ENCODE data around the gene OXCT1.
"Not testable (repeated sequence)": the region's sequence is repeated elsewhere in the genome, so short reads cannot be mapped to it uniquely, and the experiment has no call there.

OXCT1 gene

DNA sequence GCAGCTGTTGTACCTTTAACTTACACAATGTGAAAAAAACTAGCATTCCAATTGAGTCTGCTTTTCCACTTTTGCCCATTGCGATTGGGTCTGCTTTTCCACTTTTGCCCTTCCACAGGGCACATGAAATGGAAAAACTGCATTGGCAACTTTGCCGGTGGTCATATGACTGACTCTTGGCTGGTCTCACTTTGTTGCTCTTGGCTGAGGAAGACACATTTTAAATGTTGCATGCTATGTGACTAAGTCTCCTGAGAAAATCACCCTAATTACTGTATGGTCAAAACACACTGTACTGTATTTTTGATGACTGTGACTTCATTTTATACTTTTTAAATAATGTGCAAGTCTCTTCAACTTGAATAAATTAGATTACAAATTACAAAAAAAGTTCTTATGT, 1.6 kb upstream of the OXCT1 start:
- DNase-seq, result no peak

DNA sequence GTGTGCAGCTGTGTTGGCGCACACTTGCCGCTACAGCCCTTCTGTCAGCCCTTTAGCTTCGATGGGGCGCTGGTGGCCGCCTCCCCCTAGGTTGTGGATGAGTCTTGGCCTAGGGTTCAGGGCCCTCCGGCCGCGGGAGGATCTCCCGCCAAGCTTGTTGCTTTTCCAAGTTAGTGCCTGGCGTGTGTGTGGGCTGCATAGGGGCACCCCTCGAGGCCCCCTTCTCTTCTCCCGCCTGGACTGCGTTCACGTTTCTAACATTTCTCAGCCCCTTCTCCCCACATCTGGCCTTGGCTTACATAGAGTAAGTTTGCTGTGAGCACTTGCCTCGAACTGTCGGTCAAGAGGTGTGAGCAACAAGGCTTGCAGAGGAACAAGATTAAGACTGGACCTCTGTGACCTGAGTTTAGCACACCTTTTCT, 413 bp upstream of the OXCT1 start:
- DNase-seq, result no peak

DNA sequence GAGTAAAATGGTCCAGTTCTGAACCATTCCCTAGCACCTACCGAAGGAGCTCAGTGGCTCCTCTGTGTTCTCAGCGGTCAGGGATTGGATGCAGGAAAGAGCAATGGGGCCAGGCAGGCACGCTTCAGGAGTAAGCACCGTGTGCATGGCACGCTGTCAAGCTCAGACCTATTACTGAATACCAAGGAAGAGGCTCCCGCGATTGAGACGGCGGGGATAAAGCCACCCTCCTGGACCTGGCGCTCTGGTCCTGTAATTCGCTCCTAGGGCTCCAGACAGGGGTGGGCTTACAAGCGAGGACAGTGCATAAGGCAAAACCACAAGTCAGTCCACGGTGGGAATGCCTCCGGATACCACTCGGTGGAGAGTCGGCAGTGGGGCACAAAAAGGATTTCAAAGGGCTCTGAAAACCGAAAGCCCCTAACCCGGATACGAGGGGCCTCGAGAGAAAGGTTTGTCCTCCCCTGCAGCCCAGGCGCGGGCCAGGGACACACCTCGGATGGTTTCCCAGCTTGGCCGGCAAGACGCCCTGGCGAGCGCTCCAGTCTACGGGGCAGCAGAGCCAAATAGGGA, 988 bp downstream of the OXCT1 start:
- peak in 1 of 2 donors; percentile 32 for DNase-seq

DNA sequence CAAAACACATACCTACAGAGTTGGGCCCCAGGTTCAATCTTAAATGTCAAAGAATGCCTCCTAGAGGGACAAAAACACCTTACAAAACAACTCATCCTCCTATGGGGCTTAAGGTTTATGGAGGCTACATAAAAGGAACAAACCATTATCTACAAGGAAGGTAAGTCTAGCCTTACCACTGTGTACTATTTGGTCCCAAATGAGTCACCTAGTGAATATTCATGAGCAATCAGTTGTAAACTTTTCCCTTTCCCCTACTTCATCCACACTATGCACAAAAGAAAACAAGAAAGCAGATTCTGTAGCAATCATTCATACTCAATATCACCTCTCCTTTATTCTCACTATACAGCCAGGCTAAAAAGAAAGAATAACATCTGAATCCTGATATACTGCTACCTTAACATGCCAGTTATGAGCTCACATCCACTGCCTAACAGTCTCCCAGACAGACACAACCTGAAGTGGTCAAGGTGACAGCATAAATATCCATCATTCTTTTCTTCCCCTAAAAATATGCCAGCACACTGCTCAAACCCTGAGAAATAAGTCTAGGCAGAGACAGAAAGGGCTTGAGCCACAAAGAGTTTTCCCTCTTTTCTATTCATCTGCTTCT, 6.2 kb downstream of the OXCT1 start:
- DNase-seq, result no peak

DNA sequence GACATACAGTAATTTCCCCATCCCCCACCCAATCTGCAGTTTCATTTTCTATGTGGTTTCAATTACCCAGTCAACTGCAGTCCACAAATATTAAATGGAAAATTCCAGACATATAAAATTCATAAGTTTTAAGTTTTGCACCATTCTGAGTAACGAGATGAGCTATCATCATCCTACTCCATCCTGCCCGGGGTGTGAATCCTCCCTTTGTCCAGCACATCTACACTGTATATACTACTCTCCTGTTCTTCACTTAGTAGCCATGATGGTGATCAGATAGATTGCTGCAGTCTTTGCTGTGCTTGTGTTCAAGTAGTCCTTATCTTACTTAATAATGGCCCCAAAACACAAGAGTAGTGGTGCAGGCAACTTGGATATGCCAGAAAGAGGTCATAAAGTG, 11.3 kb downstream of the OXCT1 start:
- DNase-seq, result no peak

DNA sequence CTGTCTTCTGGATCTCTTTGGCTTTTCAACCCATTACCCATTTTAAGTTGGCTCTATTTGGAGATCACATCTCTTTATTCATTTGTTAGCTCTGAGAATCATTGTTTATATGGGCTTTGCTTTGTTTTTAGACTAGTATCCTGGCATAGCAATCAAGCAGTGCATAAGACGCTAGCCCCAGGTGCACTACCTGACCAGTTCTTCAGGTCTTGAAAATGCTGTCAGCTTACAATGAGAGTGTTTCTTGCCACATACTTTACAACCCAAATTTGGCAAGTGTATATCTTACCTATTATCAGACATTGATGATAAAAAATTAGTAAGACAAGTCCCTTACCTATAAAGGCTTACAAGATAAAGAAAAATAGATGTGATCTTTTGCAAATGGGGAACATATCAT, 12.2 kb downstream of the OXCT1 start:
- DNase-seq, result no peak

DNA sequence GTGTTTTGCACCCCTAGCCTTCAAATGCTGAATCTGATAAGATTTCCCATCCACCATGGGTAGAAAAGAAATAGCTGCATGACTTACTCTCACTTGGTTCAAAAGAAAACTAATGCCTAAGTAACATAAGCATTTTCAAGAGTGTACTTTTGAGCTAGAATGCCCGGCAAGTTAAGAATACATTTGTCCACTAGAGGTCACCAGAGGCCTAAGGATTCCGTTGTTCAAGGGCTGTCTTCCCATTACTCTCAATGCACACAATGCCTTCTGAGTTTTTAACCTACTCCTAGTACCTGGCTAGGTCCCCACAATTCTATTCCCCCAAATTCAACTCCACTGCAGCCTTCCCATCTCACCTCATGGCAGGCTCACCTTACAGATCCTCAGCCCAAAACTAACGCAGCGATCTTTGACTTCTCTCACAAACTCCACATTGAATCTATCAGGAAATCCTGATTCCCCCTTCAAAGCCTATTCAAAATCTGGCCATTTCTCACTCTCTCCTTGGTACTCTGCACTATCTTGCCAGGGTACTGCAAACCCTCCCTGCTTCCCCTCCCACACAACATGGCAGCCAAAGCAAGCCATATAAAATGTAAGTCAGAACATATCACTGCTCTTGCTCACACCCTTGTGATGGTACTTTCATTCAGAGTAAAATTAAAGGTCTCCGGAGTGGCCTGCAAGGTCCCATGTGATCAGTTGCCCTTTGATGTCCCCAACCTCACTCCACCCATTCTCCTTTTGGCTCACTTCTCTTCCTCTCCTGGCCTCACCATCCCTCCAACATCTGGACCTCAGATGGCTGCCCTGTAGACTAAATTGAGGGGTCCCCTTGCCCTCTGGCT, 13.4 kb downstream of the OXCT1 start:
- peak; percentile 55 to 81 for DNase-seq

DNA sequence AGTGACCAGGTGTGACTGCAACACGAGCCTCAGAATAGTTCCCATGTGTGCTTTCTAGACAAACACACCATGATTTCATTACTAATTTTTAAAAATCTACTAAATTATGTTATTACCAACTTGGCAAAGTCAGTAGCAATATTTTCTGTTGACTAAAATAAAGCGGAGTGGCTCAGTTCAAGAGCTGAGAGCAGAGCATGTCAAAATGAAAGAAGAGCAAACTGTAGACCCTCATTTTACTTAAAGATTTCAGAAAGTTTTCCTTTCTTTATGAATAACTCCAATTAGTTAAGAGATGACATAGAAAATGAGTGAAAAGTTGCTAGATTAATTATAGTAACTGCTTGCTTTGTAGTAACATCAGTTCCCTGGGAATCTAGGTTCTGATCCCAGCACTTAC, 17.9 kb downstream of the OXCT1 start:
- no peak for DNase-seq

DNA sequence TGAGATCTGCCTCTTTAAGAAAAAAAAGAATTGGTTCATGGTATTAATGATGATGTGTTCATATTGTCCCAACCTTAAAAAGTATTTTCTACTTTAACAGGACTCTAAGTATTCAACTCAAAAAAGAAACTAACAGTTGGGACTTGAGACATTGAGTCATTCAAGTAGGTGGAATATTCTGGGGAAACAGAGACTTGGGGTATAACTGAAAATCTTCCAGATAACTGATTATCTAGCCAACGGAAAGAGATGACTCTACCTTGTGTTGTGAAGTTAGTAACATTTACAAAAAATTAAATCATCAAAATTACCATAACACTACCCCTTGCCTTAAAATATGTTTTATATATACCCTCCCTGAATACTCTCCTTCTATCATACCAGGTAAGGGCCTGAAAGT, 19.1 kb downstream of the OXCT1 start:
- no peak for DNase-seq

DNA sequence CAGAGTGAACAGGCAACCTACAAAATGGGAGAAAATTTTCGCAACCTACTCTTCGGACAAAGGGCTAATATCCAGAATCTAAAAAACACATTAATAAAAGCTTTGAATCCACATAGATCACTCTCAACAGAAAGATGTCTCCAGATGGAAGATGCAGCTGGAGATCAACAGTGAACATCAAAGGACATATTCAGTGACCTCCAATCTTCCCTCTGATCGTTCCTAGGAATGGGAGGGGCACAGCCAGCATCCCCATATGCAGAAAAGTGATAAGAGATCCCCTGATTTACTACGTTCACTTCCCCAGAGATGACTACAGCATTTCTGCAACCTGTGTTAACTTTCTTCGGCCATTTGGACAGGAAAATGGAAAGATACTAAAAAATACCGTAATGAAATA, 21.2 kb downstream of the OXCT1 start:
- DNase-seq, result no peak

DNA sequence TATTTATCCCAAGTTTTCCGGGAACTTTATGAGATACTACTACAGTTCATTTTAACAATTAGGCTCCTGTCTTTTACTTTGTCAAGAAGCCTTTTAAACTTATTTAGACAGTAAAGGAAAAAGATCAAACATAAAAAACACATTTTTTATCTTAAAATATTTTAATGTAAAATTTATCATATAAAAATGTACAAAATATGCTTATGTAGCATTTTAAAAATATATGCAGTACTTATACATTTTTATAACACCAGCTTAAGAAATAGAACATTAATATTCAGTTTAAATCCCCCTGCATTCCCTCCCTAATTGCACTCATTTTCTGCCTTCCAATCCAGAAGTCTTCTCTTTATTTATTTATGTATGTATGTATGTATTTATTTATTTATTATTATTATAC, 24.5 kb downstream of the OXCT1 start:
- not testable (repeated sequence) for DNase-seq

DNA sequence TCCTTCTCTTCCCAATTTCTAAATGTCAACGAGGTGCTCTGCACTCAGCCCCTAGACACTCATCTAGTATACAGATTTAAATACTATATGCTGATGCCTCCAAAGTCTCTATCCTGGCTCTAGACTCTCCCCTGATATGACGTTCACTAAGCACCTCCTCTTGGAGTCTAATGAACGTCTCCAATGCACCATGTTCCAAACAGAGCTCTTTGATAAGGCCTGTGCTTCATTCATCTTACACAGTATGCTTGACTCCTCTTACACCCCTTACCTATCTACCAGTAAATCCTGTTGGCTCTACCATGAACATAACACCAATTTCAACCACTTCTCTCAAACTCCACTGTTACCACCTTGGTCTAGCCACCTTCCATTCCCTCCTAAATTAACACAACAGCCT, 25.7 kb downstream of the OXCT1 start:
- DNase-seq, result no peak

DNA sequence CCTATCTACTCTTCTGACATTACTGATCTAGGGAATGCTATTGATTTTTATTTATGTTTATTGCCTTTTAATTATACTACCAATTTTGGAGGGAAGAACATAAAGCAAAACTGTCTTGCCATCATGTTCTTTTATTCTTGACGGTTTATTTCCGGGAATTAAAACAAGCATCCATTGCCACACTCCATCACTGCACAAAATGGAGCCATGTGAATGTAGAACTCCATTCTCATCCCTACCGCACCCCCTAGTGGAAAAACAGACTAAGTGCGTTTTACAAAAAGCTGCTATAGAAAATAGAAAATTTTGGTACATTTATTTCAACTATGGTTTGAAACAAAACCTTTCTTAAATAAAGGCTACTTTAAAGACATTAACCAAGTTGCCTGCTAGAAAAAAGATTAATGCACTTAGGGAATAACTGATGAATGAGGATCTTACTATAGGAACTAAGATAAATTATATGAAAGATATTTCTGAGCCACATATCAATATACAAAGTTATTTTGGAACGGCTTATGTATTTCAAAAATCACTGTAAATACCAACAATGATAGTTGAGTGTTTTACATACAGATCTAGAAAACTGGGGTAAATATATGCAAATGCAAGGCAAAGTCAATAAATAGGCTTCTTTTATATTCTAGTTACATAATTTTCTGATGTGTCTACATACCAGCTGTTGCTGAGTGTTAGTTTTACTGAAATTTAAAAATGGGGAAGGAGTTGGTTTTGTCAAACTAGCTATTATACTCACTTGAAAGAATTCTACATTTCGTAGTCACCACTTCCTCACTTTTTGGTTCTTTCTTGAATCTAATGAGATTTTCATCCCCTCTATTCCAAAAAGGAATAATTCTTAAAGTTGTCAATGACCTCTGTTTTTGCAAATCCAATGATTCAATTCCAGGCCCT, 26.5 kb downstream of the OXCT1 start:
- peak in 1 of 2 donors; percentile 50 for DNase-seq

DNA sequence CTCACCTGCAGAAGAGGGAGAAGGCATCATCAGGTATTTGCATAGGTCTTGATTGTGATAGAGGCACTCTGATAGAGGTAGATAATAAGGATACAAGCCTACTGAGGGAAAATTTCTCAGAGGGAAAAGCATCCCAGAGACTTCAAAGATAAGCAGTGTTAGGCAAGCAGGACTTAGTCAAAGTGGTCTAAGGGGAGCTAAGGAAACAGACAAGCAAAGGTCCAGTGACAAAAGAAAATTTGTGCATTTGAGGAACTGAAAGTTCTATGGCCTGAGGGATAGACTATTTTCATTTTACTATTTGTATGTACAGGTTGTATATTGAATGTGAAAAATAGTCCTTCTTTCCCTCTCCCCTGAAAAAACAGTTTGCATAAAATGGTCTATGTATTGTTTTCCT, 27.4 kb downstream of the OXCT1 start:
- DNase-seq, result no peak

DNA sequence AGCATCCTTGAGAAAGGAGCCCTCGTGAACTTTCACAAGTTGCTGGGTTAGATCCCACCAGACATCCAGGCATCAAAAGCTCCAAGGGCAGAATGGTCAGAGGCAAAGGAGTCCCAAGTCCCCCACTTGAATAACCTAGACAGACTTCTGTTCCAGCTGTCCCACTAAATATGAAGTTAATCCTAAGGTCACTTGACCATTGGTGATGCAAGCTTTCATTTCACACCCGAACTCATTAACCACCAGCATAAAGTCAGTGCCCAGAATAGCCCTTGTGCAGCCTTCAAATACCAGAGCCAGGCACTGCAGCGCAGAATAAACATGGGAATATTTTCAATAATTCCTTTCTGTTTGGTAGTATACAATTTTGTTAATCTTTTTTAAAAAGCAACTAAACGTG, 28.9 kb downstream of the OXCT1 start:
- no peak for DNase-seq

DNA sequence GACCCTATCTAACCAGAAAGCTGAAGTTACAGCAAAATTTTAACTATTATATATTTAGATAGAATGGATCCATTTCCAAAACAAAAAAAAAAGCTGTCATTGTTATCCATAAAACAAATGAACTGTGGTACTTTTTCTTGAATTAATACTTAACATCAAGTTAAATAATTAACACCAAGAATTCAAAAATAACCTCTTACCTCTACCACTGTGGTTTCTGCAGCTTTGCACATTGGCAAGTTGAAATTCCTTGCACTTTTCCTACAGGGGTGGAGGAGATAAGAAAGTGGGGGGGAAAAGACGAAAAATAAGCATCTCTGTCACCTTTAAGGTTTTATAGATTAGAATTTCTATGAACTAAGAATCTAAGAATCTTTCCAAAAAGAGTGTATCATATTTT, 30.0 kb downstream of the OXCT1 start:
- DNase-seq, result no peak

DNA sequence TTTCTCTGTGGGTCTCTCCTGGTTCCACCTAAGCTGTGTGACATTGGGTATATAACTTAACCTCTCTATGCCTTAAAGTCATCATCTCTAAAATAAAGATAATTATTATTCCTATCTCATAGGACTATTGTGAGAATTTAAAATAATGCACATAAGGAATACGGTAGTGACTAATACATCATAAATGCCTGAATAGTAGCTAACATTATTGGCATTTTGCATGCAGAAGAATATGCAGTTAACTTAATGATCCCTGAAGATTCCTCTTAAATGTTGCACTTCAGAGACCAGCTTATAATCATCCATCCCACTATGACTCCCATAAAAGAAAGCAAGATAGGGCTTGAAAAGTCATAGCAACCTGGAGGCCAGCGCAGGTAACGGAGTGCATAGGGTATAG, 32.4 kb downstream of the OXCT1 start:
- DNase-seq, result no peak

DNA sequence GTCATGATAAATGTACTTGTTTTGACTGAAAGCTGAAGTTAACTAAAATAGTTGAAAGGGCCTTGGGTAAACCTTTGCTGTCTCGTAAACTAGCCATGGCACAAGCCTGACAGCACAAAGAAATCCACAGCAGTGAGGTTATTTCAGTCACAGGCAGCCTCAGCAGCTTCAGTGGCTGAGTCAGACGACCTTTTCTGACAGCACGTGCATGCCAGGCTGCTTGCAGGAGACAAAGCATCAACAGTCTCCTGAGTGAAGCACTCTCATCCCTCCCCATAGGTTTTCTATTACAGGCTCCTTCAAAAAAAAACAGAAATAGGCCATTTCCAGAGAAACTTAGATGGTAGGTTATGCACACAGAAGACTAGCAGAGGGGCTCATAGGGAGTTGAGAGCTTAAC, 34.6 kb downstream of the OXCT1 start:
- DNase-seq, result no peak

DNA sequence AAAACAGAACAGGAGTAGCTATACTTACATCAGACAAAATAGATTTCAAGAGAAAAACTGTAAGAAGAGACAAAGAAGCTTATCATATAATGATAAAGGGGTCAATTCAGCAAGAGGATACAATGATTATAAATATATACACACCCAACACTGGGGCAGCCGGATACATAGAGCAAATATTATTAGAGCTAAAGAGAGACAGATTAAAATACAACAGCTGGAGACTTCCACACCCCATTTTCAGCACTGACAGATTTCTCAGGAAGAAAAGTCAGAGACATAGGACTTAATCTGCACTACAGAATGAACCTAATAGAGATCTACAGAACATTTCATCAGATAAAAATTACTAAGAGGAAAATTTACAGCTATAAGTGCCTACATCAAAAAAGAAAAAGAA, 35.7 kb downstream of the OXCT1 start:
- DNase-seq, result no peak

DNA sequence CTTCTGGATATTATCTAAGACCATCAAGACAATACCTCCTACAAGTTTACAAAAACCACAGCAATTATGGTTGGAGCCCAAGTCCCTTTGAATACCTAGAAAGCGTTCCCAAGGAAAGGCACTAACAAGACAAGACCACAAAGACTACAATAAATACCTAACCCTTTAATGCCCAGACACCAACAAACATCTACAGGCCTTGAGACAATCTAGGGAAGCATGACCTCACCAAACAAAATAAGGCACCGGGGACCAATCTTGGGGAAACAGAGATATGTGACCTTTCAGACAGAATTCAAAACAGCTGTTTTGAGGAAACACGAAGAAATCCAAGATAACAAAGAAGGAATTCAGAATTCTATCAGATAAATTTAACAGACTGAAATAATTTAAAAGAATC, 37.8 kb downstream of the OXCT1 start:
- no peak for DNase-seq

DNA sequence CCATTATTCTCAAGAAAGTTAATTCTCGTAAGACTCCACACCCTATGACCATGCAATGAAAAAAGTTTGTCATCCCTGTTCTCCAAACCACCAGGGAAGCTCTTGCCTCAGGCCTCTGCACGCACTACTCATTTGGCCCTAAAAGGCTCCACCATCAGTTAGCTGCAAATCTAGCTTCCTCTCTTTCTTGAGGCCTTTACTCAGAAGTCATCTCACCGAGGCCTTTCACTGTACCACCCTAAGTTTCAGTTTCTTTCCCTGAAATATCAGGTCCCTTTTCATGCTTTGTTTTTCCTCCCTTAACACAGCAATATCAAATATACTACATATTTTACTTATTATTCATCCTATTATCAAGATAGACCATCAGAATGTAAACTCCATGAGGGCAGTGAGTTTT, 39.1 kb downstream of the OXCT1 start:
- DNase-seq, result no peak

DNA sequence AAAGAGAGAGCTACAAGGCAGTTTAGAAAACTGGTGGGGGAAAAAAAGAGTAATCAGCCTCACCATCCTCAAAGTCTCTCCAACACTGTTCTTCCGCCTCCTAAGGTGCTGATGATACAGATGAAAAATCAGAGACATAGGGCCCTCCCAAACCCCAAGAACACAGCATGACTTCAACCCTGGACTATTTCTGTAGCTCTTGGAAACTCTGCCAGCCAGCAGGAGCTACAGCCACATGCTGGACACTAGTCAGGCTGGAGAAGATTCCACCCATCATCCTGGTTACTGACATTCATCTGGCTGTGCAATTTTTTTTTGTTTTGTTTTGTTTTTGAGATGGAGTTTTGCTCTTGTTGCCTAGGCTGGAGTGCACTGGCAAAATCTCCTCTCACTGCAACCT, 42.4 kb downstream of the OXCT1 start:
- no peak for DNase-seq

DNA sequence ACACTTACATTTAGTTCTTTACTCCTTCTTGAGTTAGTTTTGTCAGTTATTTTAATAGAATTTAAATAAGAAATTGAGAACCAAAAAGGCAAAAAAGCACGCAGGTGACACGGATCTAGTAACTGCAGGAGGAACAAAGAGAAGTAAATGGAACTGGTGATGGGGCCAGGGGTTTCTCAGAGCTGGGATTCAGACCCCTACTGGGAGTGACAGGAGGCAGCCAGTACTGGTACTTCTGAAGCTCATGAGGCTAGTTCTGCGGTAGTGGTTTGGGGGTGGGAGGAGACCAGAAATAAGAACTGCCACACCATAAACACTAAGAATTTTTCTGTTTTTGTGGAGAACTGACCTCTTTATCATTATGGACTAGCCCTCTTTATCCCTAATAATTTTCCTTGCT, 48.2 kb downstream of the OXCT1 start:
- DNase-seq, result no peak
